ENCODE measurements around the gene CADM2.

DNA sequence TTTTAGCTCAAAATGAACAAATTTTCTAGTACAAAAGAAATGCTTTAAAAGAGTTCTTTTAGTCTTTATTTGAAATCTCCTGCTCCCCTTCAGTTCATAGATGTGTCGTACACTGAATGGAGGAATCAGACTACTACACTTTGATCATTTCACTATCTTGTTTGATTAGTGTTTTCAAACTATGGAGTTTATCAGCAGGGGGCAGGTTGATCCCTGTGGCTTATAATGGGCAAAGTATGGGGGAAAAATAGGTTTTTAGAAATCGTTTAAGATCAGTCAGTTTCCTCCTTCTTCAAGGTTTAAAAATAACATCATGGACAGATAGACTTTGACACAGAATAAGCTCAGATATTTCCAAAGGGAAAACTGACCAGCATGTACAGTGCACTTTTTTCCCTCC is 701.7 kb downstream of the CADM2 start:
- TF ChIP-seq, protein P1, sequence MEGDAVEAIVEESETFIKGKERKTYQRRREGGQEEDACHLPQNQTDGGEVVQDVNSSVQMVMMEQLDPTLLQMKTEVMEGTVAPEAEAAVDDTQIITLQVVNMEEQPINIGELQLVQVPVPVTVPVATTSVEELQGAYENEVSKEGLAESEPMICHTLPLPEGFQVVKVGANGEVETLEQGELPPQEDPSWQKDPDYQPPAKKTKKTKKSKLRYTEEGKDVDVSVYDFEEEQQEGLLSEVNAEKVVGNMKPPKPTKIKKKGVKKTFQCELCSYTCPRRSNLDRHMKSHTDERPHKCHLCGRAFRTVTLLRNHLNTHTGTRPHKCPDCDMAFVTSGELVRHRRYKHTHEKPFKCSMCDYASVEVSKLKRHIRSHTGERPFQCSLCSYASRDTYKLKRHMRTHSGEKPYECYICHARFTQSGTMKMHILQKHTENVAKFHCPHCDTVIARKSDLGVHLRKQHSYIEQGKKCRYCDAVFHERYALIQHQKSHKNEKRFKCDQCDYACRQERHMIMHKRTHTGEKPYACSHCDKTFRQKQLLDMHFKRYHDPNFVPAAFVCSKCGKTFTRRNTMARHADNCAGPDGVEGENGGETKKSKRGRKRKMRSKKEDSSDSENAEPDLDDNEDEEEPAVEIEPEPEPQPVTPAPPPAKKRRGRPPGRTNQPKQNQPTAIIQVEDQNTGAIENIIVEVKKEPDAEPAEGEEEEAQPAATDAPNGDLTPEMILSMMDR (IDR thresholded peaks at IDR 0.05), result no peak
- no peak for TF ChIP-seq POLR2A (IDR thresholded peaks at IDR 0.05)

Data from thyroid gland (tissue), 4 donors.